HepG2 (cell line): ENCODE results near the gene ARHGEF40. TPM values are rescaled to one million over a fixed set of nuclear protein-coding genes. Genes with fewer than 3 reads are reported as not detected.

Experiments
- ATAC-seq: fragments of 200-7000 bp; cut with Tn5 transposase; 3 replicates; pipeline ENCODE4 v1.9.1; 2020; ENCODE audit warnings: mild to moderate bottlenecking, moderate library complexity
- BruUV-seq: library from RNA; stranded (reverse); fragments of 400-500 nt; replicated peaks from 2 replicates; lab custom pipeline; 2021; lab: Mats Ljungman, UMichigan
- CTCF ChIA-PET: fragments of 300-600 bp; formaldehyde crosslinking; extraction: SDS; loops from one replicate; lab custom pipeline; 2021; ENCODE audit warnings: low total read pairs, inconsistent platforms, low intra/inter-chr PET ratio; lab: Yijun Ruan, JAX
- POLR2A ChIA-PET: fragments of 350-600 bp; sonication (Branson Sonifier 250); formaldehyde crosslinking; loops from one replicate; lab custom pipeline; 2020; ENCODE audit warnings: antibody characterized with exemption, inconsistent platforms; lab: Yijun Ruan, JAX
- DNase-seq: peaks from one replicate; pipeline ENCODE4 v3.0.0-alpha.2; 2015; ENCODE audit warnings: low spot score
- FAIRE-seq: peaks from 3 replicates; lab custom pipeline; 2011; peaks lifted over from hg19 to GRCh38; lab: Jason Lieb, UNC
- H2AFZ ChIP-seq: one replicate; pipeline ENCODE4 v1.6.1; 2011; ENCODE audit warnings: low read length, inconsistent platforms
- H3K27ac ChIP-seq: fragments of 300-600 bp; 3 replicates; pipeline ENCODE4 v1.8.0; 2011; ENCODE audit warnings: mixed run types, mild to moderate bottlenecking, mixed read lengths, low read length, inconsistent platforms; ENCODE audit not compliant: insufficient read depth; ENCODE audit errors: extremely low read length
- H3K27me3 ChIP-seq, 2 experiments: fragments of 200-600 bp in 1 of 2; 2 replicates in 1 of 2; 3 replicates in 1 of 2; pipeline versions ENCODE4 v1.6.0 to v1.8.0; 2011; ENCODE audit warnings: low read length in 2 of 2, mild to moderate bottlenecking in 2 of 2, moderate library complexity in 2 of 2, inconsistent platforms in 1 of 2; ENCODE audit not compliant: insufficient read depth in 2 of 2, control insufficient read depth in 1 of 2
- H3K36me3 ChIP-seq, 2 experiments: fragments of 200-600 bp in 1 of 2; replicated peaks in 1 of 2; 2 replicates in 1 of 2; 3 replicates in 1 of 2; pipeline versions ENCODE4 v1.5.1 to v1.8.0; 2011; ENCODE audit warnings: low read length in 2 of 2, inconsistent platforms in 1 of 2; ENCODE audit not compliant: insufficient read depth in 2 of 2, control insufficient read depth in 1 of 2
- H3K4me1 ChIP-seq: 2 replicates; pipeline ENCODE4 v1.5.1; 2012; ENCODE audit warnings: low read length, inconsistent platforms; ENCODE audit not compliant: insufficient read depth
- H3K4me2 ChIP-seq: 2 replicates; pipeline ENCODE4 v1.6.0; 2011; ENCODE audit warnings: low read depth, low read length, inconsistent platforms
- H3K4me3 ChIP-seq, 3 experiments: fragments of 200-600 bp in 1 of 3; sonication (generic), shearing (Covaris generic) in 1 of 3; replicated peaks in 1 of 3; 2 replicates each; pipeline ENCODE4 v1.5.1; 2011 to 2016; ENCODE audit warnings: low read length in 3 of 3, inconsistent platforms in 2 of 3, low read depth in 2 of 3, mild to moderate bottlenecking in 2 of 3, control low read depth in 1 of 3, mixed read lengths in 1 of 3; ENCODE audit not compliant: insufficient read depth in 1 of 3
- H3K79me2 ChIP-seq: one replicate; pipeline ENCODE4 v1.6.1; 2011; ENCODE audit warnings: low read length, inconsistent platforms; ENCODE audit not compliant: insufficient read depth
- H3K9ac ChIP-seq: 2 replicates; pipeline ENCODE4 v1.6.0; 2011; ENCODE audit warnings: mild to moderate bottlenecking, low read depth, low read length, inconsistent platforms; ENCODE audit not compliant: insufficient read depth
- H3K9me3 ChIP-seq: 2 replicates; pipeline ENCODE4 v1.5.1; 2012; ENCODE audit warnings: mild to moderate bottlenecking, low read length
- H4K20me1 ChIP-seq: 2 replicates; pipeline ENCODE4 v1.6.0; 2011; ENCODE audit warnings: inconsistent platforms, mild to moderate bottlenecking, low read length, moderate library complexity; ENCODE audit not compliant: insufficient read depth
- DNMT3B ChIP-seq: conservative IDR thresholded peaks from 2 replicates; pipeline ENCODE4 v1.6.1; 2016; ENCODE audit warnings: missing biosample characterization, control low read depth
- FOXK1 ChIP-seq: sonication (generic); formaldehyde crosslinking; IDR thresholded peaks from 2 replicates; pipeline ENCODE4 v1.4.0; 2020; ENCODE audit warnings: low read depth, missing genetic modification reagents, borderline replicate concordance
- KLF16 ChIP-seq, 2 experiments: sonication (generic) in 1 of 2; formaldehyde crosslinking in 1 of 2; IDR thresholded peaks; 2 replicates each; pipeline versions ENCODE4 v1.6.1 to v1.8.0; 2016 to 2023; ENCODE audit warnings: missing genetic modification reagents in 2 of 2, missing compliant biosample characterization in 1 of 2
- NCOA1 ChIP-seq: sonication (generic); formaldehyde crosslinking; IDR thresholded peaks from 2 replicates; pipeline ENCODE4 v1.9.0; 2021; ENCODE audit warnings: missing genetic modification reagents
- NFRKB ChIP-seq: fragments of 450-650 bp; IDR thresholded peaks from 2 replicates; pipeline ENCODE4 v1.6.1; 2017
- SAP130 ChIP-seq: IDR thresholded peaks from 2 replicates; pipeline ENCODE4 v1.6.1; 2016; ENCODE audit warnings: low read depth
- SCMH1 ChIP-seq: sonication (generic); formaldehyde crosslinking; IDR thresholded peaks from 2 replicates; pipeline ENCODE4 v1.9.0; 2021; ENCODE audit warnings: missing genetic modification reagents, mild to moderate bottlenecking, borderline replicate concordance
- TGIF2 ChIP-seq: IDR thresholded peaks from 2 replicates; pipeline ENCODE4 v1.6.1; 2016; ENCODE audit warnings: control low read depth, missing compliant biosample characterization
- XRCC5 ChIP-seq: fragments of 200-400 bp; formaldehyde crosslinking; optimal IDR thresholded peaks from 2 replicates; pipeline ENCODE3; 2017; ENCODE audit warnings: mild to moderate bottlenecking, low read length
- ZKSCAN8 ChIP-seq: IDR thresholded peaks from 2 replicates; pipeline ENCODE4 v1.6.1; 2016; ENCODE audit warnings: borderline replicate concordance, missing genetic modification reagents, missing compliant biosample characterization
- ZMYM4 ChIP-seq: sonication (generic); formaldehyde crosslinking; IDR thresholded peaks from 2 replicates; pipeline ENCODE4 v1.8.1; 2023; ENCODE audit warnings: mild to moderate bottlenecking, missing genetic modification reagents
- ZNF367 ChIP-seq: sonication (generic); formaldehyde crosslinking; IDR thresholded peaks from 2 replicates; pipeline ENCODE4 v1.4.0; 2020; ENCODE audit warnings: missing genetic modification reagents, borderline replicate concordance
- ZNF780A ChIP-seq: sonication (generic); formaldehyde crosslinking; IDR thresholded peaks from 2 replicates; pipeline ENCODE4 v1.8.0; 2022; ENCODE audit warnings: mild to moderate bottlenecking, missing genetic modification reagents, moderate library complexity
- WGBS: methylation state at CpG from one replicate; pipeline ENCODE4 v1.1.6; 2017; ENCODE audit warnings: low lambda C conversion rate; 5-methylcytosine and 5-hydroxymethylcytosine counted together
- in situ Hi-C: cut with HindIII; loops from 2 replicates; pipeline ENCODE4 v1.10.0; 2017; ENCODE audit warnings: low pct_unique_long_range_greater_than_20kb; ENCODE audit not compliant: extremely low pct_ligation_motif_present
- intact Hi-C: fragments of 100-400 bp; cut with micrococcal nuclease; formaldehyde crosslinking; loops from one replicate; pipeline ENCODE4 v1.10.0; 2022; ENCODE audit not compliant: unreplicated experiment
- polyA plus RNA-seq, 8 experiments: library from polyadenylated mRNA; depleted of rRNA in 3 of 8; stranded (reverse) in 7 of 8; unstranded in 1 of 8; fragments of >200 nt; fragmentation: Illumina TruSeq in 4 of 8; extraction: Trizol in 4 of 8; gene quantifications; 2 replicates each; pipeline versions ENCODE4 v1.2.1 to v1.2.3, GENCODE V29; 2011 to 2016; ENCODE audit warnings: low read depth in 4 of 8, missing spikeins in 1 of 8, mixed read lengths in 1 of 8; ENCODE audit not compliant: insufficient read depth in 1 of 8
- total RNA-seq, 5 experiments: library from RNA; depleted of rRNA; stranded (reverse); fragments of >200 nt; fragmentation: Illumina TruSeq; extraction: Trizol; gene quantifications; 2 replicates each; pipeline ENCODE4 v1.2.3, GENCODE V29; 2016; ENCODE audit warnings: low read depth in 1 of 5
- TF ChIP-seq, protein P1 (sequence below): sonication (generic); formaldehyde crosslinking; IDR thresholded peaks from 2 replicates; pipeline ENCODE4 v1.4.0; 2020; ENCODE audit warnings: missing genetic modification reagents, borderline replicate concordance
- TF ChIP-seq, protein P2 (sequence below): sonication (generic); formaldehyde crosslinking; IDR thresholded peaks from 2 replicates; pipeline ENCODE4 v1.8.1; 2022; ENCODE audit warnings: low read depth, mild to moderate bottlenecking, missing genetic modification reagents
- TF ChIP-seq, protein P3 (sequence below): sonication (generic); formaldehyde crosslinking; IDR thresholded peaks from 2 replicates; pipeline ENCODE4 v1.8.0; 2022; ENCODE audit warnings: missing genetic modification reagents, mild to moderate bottlenecking, inconsistent platforms, borderline replicate concordance

The ARHGEF40 gene
- total and polyA plus RNA-seq, 2 of the 13 experiments (the other 11 are each of a cell fraction or from before 2014, with no cell fraction given), result 28.1 to 78.1 TPM

DNA sequence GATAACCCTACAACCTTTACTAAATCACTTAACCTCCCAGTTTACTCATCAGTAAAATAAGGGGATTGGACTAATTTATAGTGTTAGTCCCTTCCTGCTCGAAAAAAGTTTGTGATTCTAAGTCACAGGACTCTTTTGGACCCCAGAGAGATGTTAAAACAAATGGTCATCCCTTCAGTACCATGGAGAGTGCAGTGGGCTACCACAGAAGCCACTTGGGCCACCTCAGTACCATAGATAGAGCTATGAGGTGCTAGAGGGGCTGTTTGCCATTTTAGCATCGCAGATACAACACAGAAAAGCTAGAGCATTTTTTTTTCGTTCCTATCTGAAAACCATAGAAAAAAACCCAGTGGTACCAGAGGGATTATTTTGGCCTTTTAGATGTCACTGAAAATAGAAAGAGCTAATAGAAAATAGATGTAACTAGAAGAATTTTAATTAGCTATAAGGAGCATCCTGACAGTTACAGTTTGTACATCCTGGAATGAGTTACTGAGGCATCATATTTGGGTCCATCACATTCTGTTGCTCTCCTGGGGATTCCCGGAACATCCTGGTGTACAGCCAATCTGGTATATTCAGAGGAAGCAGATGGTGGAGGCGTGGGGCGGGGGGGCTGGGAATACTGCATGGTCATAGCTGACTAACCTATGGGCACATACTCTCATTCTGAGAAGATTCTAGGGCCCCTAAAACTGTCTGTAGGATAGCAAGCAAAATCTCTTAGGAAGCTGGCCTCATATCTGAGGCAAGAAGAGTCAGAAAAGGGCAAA lies 25.5 kb downstream of the ARHGEF40 start (continued):
- peak in 1 of 2 experiments; percentile 68; a peak in 1 of 4 replicates for TF ChIP-seq KLF16 (CRISPR knock-in tag; IDR thresholded peaks at IDR 0.05)
- TF ChIP-seq TGIF2 (CRISPR knock-in tag), result 0 out of 2 replicates have a peak, but pooled peaks have one; percentile 27
- TF ChIP-seq SAP130 (CRISPR knock-in tag), result peak; percentile 59
- TF ChIP-seq ZNF367 (CRISPR knock-in tag), result 0 out of 2 replicates have a peak, but pooled peaks have one; percentile 27
- no peak for TF ChIP-seq XRCC5
- 0 out of 2 replicates have a peak, but pooled peaks have one; percentile 43 for TF ChIP-seq DNMT3B (CRISPR knock-in tag)
- peak; percentile 29; the same call in 1 of the 2 replicates for TF ChIP-seq FOXK1
- TF ChIP-seq, protein P1, sequence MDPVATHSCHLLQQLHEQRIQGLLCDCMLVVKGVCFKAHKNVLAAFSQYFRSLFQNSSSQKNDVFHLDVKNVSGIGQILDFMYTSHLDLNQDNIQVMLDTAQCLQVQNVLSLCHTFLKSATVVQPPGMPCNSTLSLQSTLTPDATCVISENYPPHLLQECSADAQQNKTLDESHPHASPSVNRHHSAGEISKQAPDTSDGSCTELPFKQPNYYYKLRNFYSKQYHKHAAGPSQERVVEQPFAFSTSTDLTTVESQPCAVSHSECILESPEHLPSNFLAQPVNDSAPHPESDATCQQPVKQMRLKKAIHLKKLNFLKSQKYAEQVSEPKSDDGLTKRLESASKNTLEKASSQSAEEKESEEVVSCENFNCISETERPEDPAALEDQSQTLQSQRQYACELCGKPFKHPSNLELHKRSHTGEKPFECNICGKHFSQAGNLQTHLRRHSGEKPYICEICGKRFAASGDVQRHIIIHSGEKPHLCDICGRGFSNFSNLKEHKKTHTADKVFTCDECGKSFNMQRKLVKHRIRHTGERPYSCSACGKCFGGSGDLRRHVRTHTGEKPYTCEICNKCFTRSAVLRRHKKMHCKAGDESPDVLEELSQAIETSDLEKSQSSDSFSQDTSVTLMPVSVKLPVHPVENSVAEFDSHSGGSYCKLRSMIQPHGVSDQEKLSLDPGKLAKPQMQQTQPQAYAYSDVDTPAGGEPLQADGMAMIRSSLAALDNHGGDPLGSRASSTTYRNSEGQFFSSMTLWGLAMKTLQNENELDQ (CRISPR knock-in tag), result 0 out of 2 replicates have a peak, but pooled peaks have one; percentile 34
- no peak for TF ChIP-seq ZMYM4 (CRISPR knock-in tag)
- TF ChIP-seq, all 625 proteins: peak for 37

DNA sequence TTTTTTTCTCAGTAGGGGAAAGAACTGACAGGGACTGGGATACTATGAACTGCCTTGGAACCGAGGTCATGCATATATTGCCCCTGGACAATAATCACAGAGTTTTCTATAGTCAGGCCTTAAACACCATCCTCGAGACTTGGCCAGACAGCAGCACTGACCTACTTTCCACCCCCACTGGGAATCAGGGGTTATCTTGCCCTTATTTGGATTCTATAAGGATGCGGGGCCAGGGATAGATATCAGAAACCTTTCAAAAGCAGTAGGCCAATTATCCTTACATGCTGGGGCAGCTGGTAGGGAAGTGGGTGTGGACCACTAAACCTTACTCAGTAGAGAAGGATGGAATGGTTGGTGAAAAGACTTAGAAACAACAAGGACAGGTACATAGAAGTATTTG lies 26.3 kb downstream of the ARHGEF40 start:
- 93% methylated on average over 3 of the region's 3 CpGs for WGBS
- H3K27me3 ChIP-seq, result no peaks in the 10 kb centered on the region; a peak in 1 of 5 replicates
- peaks cover 64% of the 10 kb centered on the region for H3K4me1 ChIP-seq
- no peak for FAIRE-seq
- no peak for DNase-seq
- peak overlapping the region; percentile 77; the same call in 1 of the 2 replicates for H3K9ac ChIP-seq
- H3K36me3 ChIP-seq, result peaks cover 9 to 18% of the 10 kb centered on the region in 2 experiments
- no peak overlapping the region for H2AFZ ChIP-seq
- peak overlapping the region; percentile 94 for H3K4me2 ChIP-seq
- ChIA-PET POLR2A (interaction anchor here (1.1 to 7.8 kb wide), 12 partner anchors 8 to 81 kb away, joined by 3 to 91 read pairs (median 13); partner anchors contain the start of gene ARHGEF40), CTCF (interaction anchor here (1.5 to 12.2 kb wide), 3 partner anchors 10 to 81 kb away, joined by 4 to 320 read pairs (median 135); partner anchors contain the start of gene ARHGEF40)
- peaks cover 30% of the 10 kb centered on the region for H3K79me2 ChIP-seq
- peak overlapping the region in 1 of 3 experiments; percentile 71; a peak in 1 of 6 replicates for H3K4me3 ChIP-seq
- peaks cover 8% of the 10 kb centered on the region; the same call in 1 of the 2 replicates for H4K20me1 ChIP-seq
- ATAC-seq, result no peak
- in situ Hi-C loops, result no loop called here
- TSS peak; percentile 56 for BruUV-seq
- no peaks in the 10 kb centered on the region for H3K9me3 ChIP-seq
- intact Hi-C loops, result loop anchor here (1.0 kb wide), 1 partner anchor 8 kb away; no protein-coding TSS in a partner anchor
- H3K27ac ChIP-seq, result peak overlapping the region; percentile 70
- TF ChIP-seq NFRKB (no peak), ZNF780A (CRISPR knock-in tag) (no peak), SCMH1 (no peak), NCOA1 (CRISPR knock-in tag) (no peak), ZKSCAN8 (no peak)
- TF ChIP-seq, protein P2, sequence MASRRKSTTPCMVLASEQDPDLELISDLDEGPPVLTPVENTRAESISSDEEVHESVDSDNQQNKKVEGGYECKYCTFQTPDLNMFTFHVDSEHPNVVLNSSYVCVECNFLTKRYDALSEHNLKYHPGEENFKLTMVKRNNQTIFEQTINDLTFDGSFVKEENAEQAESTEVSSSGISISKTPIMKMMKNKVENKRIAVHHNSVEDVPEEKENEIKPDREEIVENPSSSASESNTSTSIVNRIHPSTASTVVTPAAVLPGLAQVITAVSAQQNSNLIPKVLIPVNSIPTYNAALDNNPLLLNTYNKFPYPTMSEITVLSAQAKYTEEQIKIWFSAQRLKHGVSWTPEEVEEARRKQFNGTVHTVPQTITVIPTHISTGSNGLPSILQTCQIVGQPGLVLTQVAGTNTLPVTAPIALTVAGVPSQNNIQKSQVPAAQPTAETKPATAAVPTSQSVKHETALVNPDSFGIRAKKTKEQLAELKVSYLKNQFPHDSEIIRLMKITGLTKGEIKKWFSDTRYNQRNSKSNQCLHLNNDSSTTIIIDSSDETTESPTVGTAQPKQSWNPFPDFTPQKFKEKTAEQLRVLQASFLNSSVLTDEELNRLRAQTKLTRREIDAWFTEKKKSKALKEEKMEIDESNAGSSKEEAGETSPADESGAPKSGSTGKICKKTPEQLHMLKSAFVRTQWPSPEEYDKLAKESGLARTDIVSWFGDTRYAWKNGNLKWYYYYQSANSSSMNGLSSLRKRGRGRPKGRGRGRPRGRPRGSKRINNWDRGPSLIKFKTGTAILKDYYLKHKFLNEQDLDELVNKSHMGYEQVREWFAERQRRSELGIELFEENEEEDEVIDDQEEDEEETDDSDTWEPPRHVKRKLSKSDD, result no peak
- TF ChIP-seq, protein P3, sequence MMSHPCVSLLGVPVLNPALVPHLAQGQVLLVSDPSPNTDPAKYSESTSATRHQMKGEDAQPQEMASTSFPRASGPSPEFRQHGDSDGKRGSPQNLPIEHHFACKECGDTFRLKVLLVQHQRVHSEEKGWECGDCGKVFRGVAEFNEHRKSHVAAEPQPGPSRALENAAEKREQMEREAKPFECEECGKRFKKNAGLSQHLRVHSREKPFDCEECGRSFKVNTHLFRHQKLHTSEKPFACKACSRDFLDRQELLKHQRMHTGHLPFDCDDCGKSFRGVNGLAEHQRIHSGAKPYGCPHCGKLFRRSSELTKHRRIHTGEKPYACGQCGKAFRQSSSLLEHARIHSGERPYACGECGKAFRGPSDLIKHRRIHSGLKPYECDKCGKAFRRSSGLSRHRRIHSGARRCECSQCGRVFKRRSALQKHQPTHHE, result no peak
